Measurements from ENCODE around the gene MMP25. TPM values are rescaled to one million over a fixed set of nuclear protein-coding genes. Genes with fewer than 3 reads are reported as not detected.
A peak's percentile ranks its signal among the peaks of the same experiment; 100 is the strongest.

The MMP25 gene
- total RNA-seq, 1 donor = not detected

DNA sequence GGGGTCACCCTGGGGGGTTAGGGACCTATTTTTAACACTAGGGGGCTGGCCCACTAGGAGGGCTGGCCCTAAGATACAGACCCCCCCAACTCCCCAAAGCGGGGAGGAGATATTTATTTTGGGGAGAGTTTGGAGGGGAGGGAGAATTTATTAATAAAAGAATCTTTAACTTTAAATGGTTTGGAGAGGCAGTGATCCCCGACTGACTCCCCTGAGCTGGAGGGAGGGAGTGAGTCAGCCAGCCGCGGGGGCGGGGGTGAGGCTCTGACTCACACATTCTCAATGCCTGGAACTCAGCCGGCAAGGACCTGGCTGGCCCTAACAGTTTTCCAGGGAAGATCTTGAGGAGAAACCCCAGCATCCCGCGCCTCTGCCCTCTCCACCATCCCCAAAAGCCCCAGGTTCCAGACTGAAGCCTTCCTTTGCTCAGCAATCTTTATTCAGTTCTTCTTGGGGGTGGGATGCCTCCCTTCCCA lies 24.1 kb upstream of the MMP25 start:
- H3K4me3 ChIP-seq (ENCODE audit: low read depth, low read length) = peak overlapping the region; percentile 92
- peak; percentile 96 for DNase-seq (ENCODE audit: low read depth)
- TF ChIP-seq, protein P1, sequence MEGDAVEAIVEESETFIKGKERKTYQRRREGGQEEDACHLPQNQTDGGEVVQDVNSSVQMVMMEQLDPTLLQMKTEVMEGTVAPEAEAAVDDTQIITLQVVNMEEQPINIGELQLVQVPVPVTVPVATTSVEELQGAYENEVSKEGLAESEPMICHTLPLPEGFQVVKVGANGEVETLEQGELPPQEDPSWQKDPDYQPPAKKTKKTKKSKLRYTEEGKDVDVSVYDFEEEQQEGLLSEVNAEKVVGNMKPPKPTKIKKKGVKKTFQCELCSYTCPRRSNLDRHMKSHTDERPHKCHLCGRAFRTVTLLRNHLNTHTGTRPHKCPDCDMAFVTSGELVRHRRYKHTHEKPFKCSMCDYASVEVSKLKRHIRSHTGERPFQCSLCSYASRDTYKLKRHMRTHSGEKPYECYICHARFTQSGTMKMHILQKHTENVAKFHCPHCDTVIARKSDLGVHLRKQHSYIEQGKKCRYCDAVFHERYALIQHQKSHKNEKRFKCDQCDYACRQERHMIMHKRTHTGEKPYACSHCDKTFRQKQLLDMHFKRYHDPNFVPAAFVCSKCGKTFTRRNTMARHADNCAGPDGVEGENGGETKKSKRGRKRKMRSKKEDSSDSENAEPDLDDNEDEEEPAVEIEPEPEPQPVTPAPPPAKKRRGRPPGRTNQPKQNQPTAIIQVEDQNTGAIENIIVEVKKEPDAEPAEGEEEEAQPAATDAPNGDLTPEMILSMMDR (IDR thresholded peaks at IDR 0.05; ENCODE audit: insufficient read depth, low read length) = no peak

DNA sequence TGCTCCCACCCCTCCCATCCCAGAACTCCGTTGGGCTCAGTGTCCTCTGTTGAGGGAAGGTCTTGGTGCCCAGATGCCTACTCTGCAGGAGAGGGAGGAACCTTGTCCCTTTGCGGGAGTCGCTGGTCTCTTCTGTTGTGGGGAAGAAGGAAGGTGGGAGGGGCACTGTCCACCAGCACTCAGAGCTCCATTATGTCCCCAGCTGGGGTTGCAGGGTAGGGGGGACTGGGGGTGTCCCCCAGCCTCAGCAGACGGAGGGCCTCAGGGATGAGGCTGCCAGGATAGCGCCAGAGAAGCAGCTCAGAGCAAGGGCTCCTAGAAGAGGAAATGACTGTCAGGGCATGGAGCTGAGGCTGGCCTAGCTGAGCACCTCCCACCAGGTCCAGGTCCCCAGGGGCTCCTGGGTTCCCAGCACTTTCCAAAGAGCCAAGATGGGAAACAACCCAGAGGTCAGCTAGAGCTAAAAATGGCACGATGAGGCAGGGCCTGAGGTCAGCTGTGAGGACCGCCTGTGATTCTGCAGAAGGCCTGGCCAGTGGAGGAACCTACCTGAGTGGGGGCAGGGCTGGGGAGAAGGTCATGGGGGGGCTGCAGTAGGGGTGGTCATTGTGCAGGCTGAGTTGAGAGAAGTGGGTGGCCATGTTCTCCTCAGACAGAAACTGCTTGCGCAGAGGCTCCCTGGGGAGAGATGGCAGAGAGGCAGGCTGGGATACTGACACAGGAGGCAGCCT lies 23.5 kb upstream of the MMP25 start:
- peak; percentile 74 for DNase-seq (ENCODE audit: low read depth)
- TF ChIP-seq, protein P1 (IDR thresholded peaks at IDR 0.05; ENCODE audit: insufficient read depth, low read length) = no peak
- H3K4me3 ChIP-seq (ENCODE audit: low read depth, low read length) = peak overlapping the region; percentile 82

DNA sequence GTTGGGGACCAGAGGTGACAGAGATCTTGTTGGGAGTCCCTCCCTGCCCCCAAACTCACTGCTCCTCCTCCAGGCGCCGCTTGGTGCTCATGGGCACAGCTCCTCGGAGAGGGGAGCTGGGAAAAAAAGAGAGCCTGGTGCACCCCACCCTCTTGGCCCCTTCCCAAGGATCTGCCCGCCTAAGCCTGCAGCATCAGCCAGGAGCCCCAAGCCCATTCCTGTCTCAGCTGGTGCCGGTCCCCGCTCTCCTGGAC lies 23.0 kb upstream of the MMP25 start:
- peak; percentile 76 for DNase-seq (ENCODE audit: low read depth)
- TF ChIP-seq, protein P1 (IDR thresholded peaks at IDR 0.05; ENCODE audit: insufficient read depth, low read length) = no peak

DNA sequence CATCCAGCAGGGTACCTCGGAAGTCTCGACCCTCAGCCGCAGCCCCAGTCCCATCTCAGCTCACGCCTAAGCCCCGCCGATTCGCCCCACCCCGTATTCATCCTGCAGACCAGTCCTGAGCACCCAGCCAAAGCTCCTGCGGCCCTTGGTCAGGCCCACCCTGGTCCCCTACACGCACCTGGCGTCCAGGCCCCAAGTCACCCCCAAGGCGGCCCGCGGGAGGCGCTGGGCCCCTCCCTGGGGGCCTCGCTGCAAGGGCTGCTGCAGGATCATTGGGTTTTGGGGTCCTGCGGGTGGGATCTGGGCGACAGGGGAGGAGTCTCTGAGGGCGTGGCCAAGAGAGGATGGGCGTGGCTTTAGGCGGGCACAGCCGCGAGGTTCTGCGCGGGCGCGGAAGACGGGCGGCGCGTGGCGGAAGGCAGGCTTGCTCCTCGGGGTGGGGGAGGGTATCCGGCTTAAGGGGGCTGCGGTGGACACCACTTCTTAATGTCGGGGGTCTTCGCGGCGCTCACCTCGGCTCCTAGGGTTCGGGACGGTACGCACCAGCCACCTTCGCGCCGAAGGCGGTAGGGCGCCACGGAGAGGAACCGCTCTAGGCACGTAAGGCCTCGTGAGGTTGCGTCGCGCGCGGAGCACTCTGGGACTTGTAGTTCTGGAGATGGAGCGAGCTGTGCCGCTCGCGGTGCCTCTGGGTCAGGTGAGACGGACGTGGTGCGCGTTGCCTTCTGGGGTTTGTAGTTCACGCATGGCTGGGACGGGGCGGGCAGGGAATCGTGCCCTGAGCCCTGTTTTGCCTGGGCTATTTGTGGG lies 22.5 kb upstream of the MMP25 start, which contains the start of the genes HCFC1R1 and THOC6:
TSS of gene HCFC1R1 (minus strand) at position 274 of the 810 bp plus-strand sequence. CDS start at position 273, 1 bp downstream.
TSS of gene THOC6 (plus strand) at position 367 of the 810 bp plus-strand sequence. CDS start at position 659, 292 bp downstream.
- DNase-seq (ENCODE audit: low read depth) = peak; percentile 97
- H3K4me3 ChIP-seq (ENCODE audit: low read depth, low read length) = peak within 1 kb of the TSS; percentile 82
- TF ChIP-seq, protein P1 (IDR thresholded peaks at IDR 0.05; ENCODE audit: insufficient read depth, low read length) = no peak

More for the DNA sequence above, 23.0 kb upstream of the MMP25 start:
- H3K4me3 ChIP-seq (ENCODE audit: low read depth, low read length) = peak overlapping the region; percentile 82

DNA sequence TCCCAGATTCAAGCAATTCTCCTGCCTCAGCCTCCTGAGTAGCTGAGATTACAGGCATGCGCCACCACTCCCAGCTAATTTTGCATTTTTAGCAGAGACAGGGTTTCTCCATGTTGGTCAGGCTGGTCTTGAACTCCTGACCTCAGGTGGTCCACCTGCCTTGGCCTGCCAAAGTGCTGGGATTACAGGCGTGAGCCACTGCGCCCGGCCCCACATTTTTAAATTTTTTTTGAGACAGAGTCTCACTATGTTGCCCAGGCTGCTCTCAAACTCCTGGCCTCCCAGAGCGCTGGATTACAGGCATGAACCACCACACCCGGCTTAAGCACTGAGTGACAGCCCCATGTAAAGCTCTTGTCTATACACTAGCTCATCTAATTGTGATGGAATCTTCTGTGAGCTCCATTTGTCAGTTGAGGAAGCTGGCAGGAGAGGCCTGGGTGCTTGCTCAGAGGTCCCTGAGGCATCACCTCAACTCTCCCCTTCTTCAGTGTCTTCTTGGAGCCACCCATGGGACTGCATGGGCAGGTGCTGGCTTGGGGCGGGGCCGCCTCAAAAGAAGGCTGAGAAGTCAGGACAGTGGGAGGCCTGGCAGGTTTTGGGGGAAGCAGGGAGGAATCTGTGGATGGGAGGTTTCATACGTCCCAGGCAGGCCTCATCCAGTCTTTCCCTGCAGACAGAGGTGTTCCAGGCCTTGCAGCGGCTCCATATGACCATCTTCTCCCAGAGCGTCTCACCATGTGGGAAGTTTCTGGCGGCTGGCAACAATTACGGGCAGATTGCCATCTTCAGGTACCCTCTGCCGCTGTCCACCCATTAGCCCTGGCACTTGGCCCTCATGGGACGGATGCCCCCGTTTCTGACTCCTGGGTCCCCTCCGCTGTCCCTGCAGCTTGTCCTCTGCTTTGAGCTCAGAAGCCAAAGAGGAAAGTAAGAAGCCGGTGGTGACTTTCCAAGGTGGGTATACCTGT lies 21.0 kb upstream of the MMP25 start:
- TF ChIP-seq, protein P1 (IDR thresholded peaks at IDR 0.05; ENCODE audit: insufficient read depth, low read length) = no peak
- DNase-seq (ENCODE audit: low read depth) = no peak
- H3K4me3 ChIP-seq (ENCODE audit: low read depth, low read length) = no peak overlapping the region

DNA sequence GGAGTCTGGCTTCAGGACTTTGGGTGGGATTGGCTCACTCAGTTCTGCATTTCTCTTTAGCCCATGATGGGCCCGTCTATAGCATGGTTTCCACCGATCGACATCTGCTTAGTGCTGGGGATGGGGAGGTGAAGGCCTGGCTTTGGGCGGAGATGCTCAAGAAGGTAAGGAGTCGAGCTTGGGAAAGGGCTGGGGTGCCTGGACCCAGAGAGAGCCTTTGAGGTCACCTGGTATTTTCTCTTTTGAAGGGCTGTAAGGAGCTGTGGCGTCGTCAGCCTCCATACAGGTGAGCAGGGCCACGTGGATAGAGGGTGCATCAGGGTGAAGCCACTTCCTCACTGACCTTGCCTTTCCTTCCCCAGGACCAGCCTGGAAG lies 20.4 kb upstream of the MMP25 start:
- TF ChIP-seq, protein P1 (IDR thresholded peaks at IDR 0.05; ENCODE audit: insufficient read depth, low read length) = no peak
- H3K4me3 ChIP-seq (ENCODE audit: low read depth, low read length) = no peak overlapping the region
- DNase-seq (ENCODE audit: low read depth) = no peak
